GM12878 (cell line): ENCODE results near the gene GPAT3. TPM values are rescaled to one million over a fixed set of nuclear protein-coding genes. Genes with fewer than 3 reads are reported as not detected.

ENCODE experiments used
- ATAC-seq: fragments of 200-7000 bp; cut with Tn5 transposase; 3 replicates; pipeline ENCODE4 v1.9.1; 2020; ENCODE audit warnings: mild to moderate bottlenecking, moderate library complexity
- BruUV-seq: library from RNA; stranded (reverse); fragments of 400-500 nt; replicated peaks from 2 replicates; lab custom pipeline; 2021; lab: Mats Ljungman, UMichigan
- CTCF ChIA-PET: fragments of 300-600 bp; sonication (Branson Sonifier 250); formaldehyde crosslinking; extraction: SDS; loops from one replicate; lab custom pipeline; 2021; ENCODE audit warnings: inconsistent platforms; lab: Yijun Ruan, JAX
- POLR2A ChIA-PET: fragments of 350-600 bp; formaldehyde crosslinking; extraction: SDS; loops from one replicate; lab custom pipeline; 2021; ENCODE audit warnings: inconsistent platforms; lab: Charles Lee
- RAD21 ChIA-PET: fragments of 300-600 bp; sonication (Branson Sonifier 250); formaldehyde crosslinking; loops from one replicate; lab custom pipeline; 2023; ENCODE audit warnings: antibody characterized with exemption; ENCODE audit not compliant: unreplicated experiment; lab: Charles Lee
- SMC1A ChIA-PET: fragments of 300-600 bp; sonication (Branson Sonifier 250); formaldehyde crosslinking; loops from one replicate; lab custom pipeline; 2023; ENCODE audit not compliant: unreplicated experiment, uncharacterized antibody; lab: Charles Lee
- DNase-seq: peaks from one replicate; pipeline ENCODE4 v3.0.0-alpha.2; 2011; ENCODE audit warnings: low read depth, low spot score
- FAIRE-seq: peaks from 3 replicates; lab custom pipeline; 2011; peaks lifted over from hg19 to GRCh38; lab: Jason Lieb, UNC
- H2AFZ ChIP-seq: 2 replicates; pipeline ENCODE4 v1.6.0; 2011; ENCODE audit warnings: low read depth, low read length, control low read depth; ENCODE audit not compliant: control insufficient read depth
- H3K27ac ChIP-seq: 2 replicates; pipeline ENCODE4 v1.5.1; 2011; ENCODE audit warnings: control low read depth; ENCODE audit not compliant: control insufficient read depth, insufficient read depth
- H3K27me3 ChIP-seq, 2 experiments: replicated peaks in 1 of 2; 2 replicates each; pipeline versions ENCODE4 v1.6.0 to v1.6.1; 2011; ENCODE audit warnings: low read length in 1 of 2; ENCODE audit not compliant: control insufficient read depth in 2 of 2, insufficient read depth in 2 of 2
- H3K36me3 ChIP-seq, 2 experiments: 2 replicates each; pipeline ENCODE4 v1.5.1; 2011; ENCODE audit warnings: low read length in 1 of 2; ENCODE audit not compliant: control insufficient read depth in 2 of 2, insufficient read depth in 2 of 2
- H3K4me1 ChIP-seq: 2 replicates; pipeline ENCODE4 v1.6.1; 2011; ENCODE audit warnings: mild to moderate bottlenecking, low read length, moderate library complexity, mixed read lengths; ENCODE audit not compliant: control insufficient read depth, insufficient read depth
- H3K4me2 ChIP-seq: 2 replicates; pipeline ENCODE4 v1.6.0; 2011; ENCODE audit warnings: control low read depth; ENCODE audit not compliant: control insufficient read depth, insufficient read depth
- H3K4me3 ChIP-seq: fragments of 200-600 bp; sonication (generic); 2 replicates; pipeline ENCODE4 v1.5.1; 2016
- H3K79me2 ChIP-seq: 2 replicates; pipeline ENCODE4 v1.6.0; 2011; ENCODE audit warnings: low read length; ENCODE audit not compliant: control insufficient read depth, insufficient read depth
- H3K9ac ChIP-seq: 2 replicates; pipeline ENCODE4 v1.8.0; 2011; ENCODE audit warnings: low read length, control low read depth, mixed read lengths; ENCODE audit not compliant: control insufficient read depth, insufficient read depth
- H3K9me3 ChIP-seq: replicated peaks from 3 replicates; pipeline ENCODE4 v1.5.1; 2011; ENCODE audit warnings: mild to moderate bottlenecking, low read length; ENCODE audit not compliant: control insufficient read depth, insufficient read depth
- H4K20me1 ChIP-seq: 2 replicates; pipeline ENCODE4 v1.6.0; 2011; ENCODE audit not compliant: control insufficient read depth, insufficient read depth
- DPF2 ChIP-seq: fragments of 450-650 bp; IDR thresholded peaks from 2 replicates; pipeline ENCODE4 v1.6.1; 2017; ENCODE audit warnings: mild to moderate bottlenecking
- POU2F2 ChIP-seq: IDR thresholded peaks from 3 replicates; pipeline ENCODE4 v1.6.1; 2011; ENCODE audit warnings: low read depth, mild to moderate bottlenecking, low read length, borderline replicate concordance
- RAD21 ChIP-seq: IDR thresholded peaks from 2 replicates; pipeline ENCODE4 v1.6.1; 2011; ENCODE audit warnings: mild to moderate bottlenecking, low read depth, low read length, moderate library complexity; ENCODE audit not compliant: insufficient read depth
- SMARCA5 ChIP-seq: fragments of 450-650 bp; IDR thresholded peaks from 2 replicates; pipeline ENCODE4 v1.6.1; 2017; ENCODE audit warnings: mild to moderate bottlenecking
- TCF12 ChIP-seq: IDR thresholded peaks from 2 replicates; pipeline ENCODE4 v1.6.1; 2011; ENCODE audit warnings: low read depth, mild to moderate bottlenecking, low read length
- YY1 ChIP-seq: IDR thresholded peaks from 2 replicates; pipeline ENCODE4 v1.6.1; 2011; ENCODE audit warnings: low read depth, mild to moderate bottlenecking, low read length
- ZNF207 ChIP-seq: fragments of 450-650 bp; IDR thresholded peaks from 2 replicates; pipeline ENCODE4 v1.6.1; 2014; ENCODE audit warnings: antibody characterized with exemption, mild to moderate bottlenecking, borderline replicate concordance
- WGBS: methylation state at CpG from one replicate; pipeline ENCODE4 v1.1.6; 2016; ENCODE audit warnings: low lambda C conversion rate; ENCODE audit not compliant: insufficient replicate concordance, insufficient coverage; ENCODE audit errors: missing lambda C conversion rate; 5-methylcytosine and 5-hydroxymethylcytosine counted together
- in situ Hi-C: fragments of 300-500 bp; cut with MboI; formaldehyde crosslinking; loops from 9 replicates; pipeline ENCODE4 v1.14.3; 2018; ENCODE audit warnings: mixed read lengths
- intact Hi-C: fragments of 100-400 bp; cut with micrococcal nuclease; formaldehyde crosslinking; loops from one replicate; pipeline ENCODE4 v1.14.2; 2022; ENCODE audit not compliant: unreplicated experiment
- polyA plus RNA-seq, 11 experiments: library from polyadenylated mRNA; depleted of rRNA in 4 of 11; unstranded in 6 of 11; stranded (reverse) in 5 of 11; fragments of >200 nt; fragmentation: Nextera tagmentation in 4 of 11; fragmentation: Illumina TruSeq in 1 of 11; extraction: Ambion mirVana in 4 of 11; extraction: Trizol in 1 of 11; gene quantifications; 1 replicate in 1 of 11; 2 replicates in 10 of 11; pipeline versions ENCODE4 v1.2.1 to v1.2.3, GENCODE V29; 2011 to 2016; ENCODE audit warnings: inconsistent platforms in 2 of 11, missing spikeins in 2 of 11, low read depth in 1 of 11
- total RNA-seq, 4 experiments: library from RNA; depleted of rRNA in 3 of 4; stranded (reverse); fragments of >200 nt in 3 of 4; fragmentation: Illumina TruSeq in 1 of 4; extraction: Trizol in 1 of 4; gene quantifications; 2 replicates each; pipeline versions ENCODE4 v1.2.1 to v1.2.3, GENCODE V29; 2013 to 2021
- TF ChIP-seq, protein P1 (sequence below), 3 experiments: IDR thresholded peaks in 2 of 3; conservative IDR thresholded peaks in 1 of 3; 2 replicates each; pipeline ENCODE4 v1.5.1; 2011; ENCODE audit warnings: low read depth in 3 of 3, low read length in 3 of 3, mild to moderate bottlenecking in 3 of 3, control low read depth in 2 of 3, moderate library complexity in 2 of 3, inconsistent platforms in 1 of 3, mixed read lengths in 1 of 3; ENCODE audit not compliant: control insufficient read depth in 2 of 3, insufficient read depth in 1 of 3; ENCODE audit errors: extremely low read depth in 1 of 3
- TF ChIP-seq, protein P2 (sequence below): fragments of 450-650 bp; IDR thresholded peaks from 2 replicates; pipeline ENCODE4 v1.6.1; 2017; ENCODE audit warnings: mild to moderate bottlenecking, moderate library complexity
- TF ChIP-seq, protein P3 (sequence below): fragments of 450-650 bp; IDR thresholded peaks from 2 replicates; pipeline ENCODE4 v1.6.1; 2018; ENCODE audit warnings: mild to moderate bottlenecking, low read depth, moderate library complexity; ENCODE audit not compliant: partially characterized antibody

The GPAT3 gene
- total and polyA plus RNA-seq, 10 of the 15 experiments (the other 5 are each of a cell fraction or from before 2014, with no cell fraction given): 0.26 to 1.1 (median 0.52) TPM

GRCh38 chr4:83582289-83582785 lies 46.4 kb downstream of the GPAT3 start:
- peak overlapping the region; percentile 73 for H3K4me2 ChIP-seq
- in situ Hi-C loops (no loop called here), intact Hi-C loops (loop anchor here (1.0 kb wide), 1 partner anchor 73 kb away; no protein-coding TSS in a partner anchor)
- ChIA-PET POLR2A (interaction anchor here (0.5 kb wide), 1 partner anchor 571 kb away, joined by 3 read pairs; no protein-coding TSS in a partner anchor), RAD21 (interaction anchor here (0.7 to 1.4 kb wide), 5 partner anchors 17 to 74 kb away, joined by 3 to 5 read pairs (median 3); partner anchors contain the start of gene GPAT3), SMC1A (interaction anchor here (0.8 to 2.1 kb wide), 8 partner anchors 15 to 72 kb away, joined by 3 to 18 read pairs (median 4); no protein-coding TSS in a partner anchor), CTCF (interaction anchor here (0.8 to 4.2 kb wide), 19 partner anchors 8 to 97 kb away, joined by 3 to 39 read pairs (median 4); partner anchors contain the start of gene GPAT3)
- no TSS peak for BruUV-seq
- H3K9ac ChIP-seq: no peak overlapping the region
- H3K9me3 ChIP-seq: no peaks in the 10 kb centered on the region
- FAIRE-seq: no peak
- H3K79me2 ChIP-seq: no peaks in the 10 kb centered on the region
- H3K27me3 ChIP-seq: no peaks in the 10 kb centered on the region
- H4K20me1 ChIP-seq: no peaks in the 10 kb centered on the region
- no peak overlapping the region for H3K4me3 ChIP-seq
- 7% methylated on average over 7 of the region's 7 CpGs for WGBS
- DNase-seq: no peak
- H3K27ac ChIP-seq: 0 out of 2 replicates have a peak overlapping the region, but pooled peaks have one; percentile 1
- H2AFZ ChIP-seq: no peak overlapping the region; the same call in 1 of the 2 replicates
- no peaks in the 10 kb centered on the region for H3K36me3 ChIP-seq
- H3K4me1 ChIP-seq: peaks cover 13% of the 10 kb centered on the region
- no peak; the same call in 1 of the 3 replicates for ATAC-seq
- TF ChIP-seq POU2F2 (peak; percentile 21; the same call in 1 of the 3 replicates), DPF2 (no peak), SMARCA5 (peak; percentile 30; the same call in 1 of the 2 replicates), YY1 (0 out of 2 replicates have a peak, but pooled peaks have one; percentile 33), ZNF207 (no peak), RAD21 (peak; percentile 43), TCF12 (no peak)
- TF ChIP-seq, protein P1, sequence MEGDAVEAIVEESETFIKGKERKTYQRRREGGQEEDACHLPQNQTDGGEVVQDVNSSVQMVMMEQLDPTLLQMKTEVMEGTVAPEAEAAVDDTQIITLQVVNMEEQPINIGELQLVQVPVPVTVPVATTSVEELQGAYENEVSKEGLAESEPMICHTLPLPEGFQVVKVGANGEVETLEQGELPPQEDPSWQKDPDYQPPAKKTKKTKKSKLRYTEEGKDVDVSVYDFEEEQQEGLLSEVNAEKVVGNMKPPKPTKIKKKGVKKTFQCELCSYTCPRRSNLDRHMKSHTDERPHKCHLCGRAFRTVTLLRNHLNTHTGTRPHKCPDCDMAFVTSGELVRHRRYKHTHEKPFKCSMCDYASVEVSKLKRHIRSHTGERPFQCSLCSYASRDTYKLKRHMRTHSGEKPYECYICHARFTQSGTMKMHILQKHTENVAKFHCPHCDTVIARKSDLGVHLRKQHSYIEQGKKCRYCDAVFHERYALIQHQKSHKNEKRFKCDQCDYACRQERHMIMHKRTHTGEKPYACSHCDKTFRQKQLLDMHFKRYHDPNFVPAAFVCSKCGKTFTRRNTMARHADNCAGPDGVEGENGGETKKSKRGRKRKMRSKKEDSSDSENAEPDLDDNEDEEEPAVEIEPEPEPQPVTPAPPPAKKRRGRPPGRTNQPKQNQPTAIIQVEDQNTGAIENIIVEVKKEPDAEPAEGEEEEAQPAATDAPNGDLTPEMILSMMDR (IDR thresholded peaks at IDR 0.05 in 2 of 3, conservative IDR thresholded peaks at IDR 0.05 in 1 of 3; ENCODE audit: control insufficient read depth in 2 of 3, extremely low read depth in 1 of 3, insufficient read depth in 1 of 3, low read depth in 3 of 3, low read length in 3 of 3): peak in 2 of 3 experiments; percentile 39 to 50; a peak in 4 of 6 replicates
- TF ChIP-seq, protein P2, sequence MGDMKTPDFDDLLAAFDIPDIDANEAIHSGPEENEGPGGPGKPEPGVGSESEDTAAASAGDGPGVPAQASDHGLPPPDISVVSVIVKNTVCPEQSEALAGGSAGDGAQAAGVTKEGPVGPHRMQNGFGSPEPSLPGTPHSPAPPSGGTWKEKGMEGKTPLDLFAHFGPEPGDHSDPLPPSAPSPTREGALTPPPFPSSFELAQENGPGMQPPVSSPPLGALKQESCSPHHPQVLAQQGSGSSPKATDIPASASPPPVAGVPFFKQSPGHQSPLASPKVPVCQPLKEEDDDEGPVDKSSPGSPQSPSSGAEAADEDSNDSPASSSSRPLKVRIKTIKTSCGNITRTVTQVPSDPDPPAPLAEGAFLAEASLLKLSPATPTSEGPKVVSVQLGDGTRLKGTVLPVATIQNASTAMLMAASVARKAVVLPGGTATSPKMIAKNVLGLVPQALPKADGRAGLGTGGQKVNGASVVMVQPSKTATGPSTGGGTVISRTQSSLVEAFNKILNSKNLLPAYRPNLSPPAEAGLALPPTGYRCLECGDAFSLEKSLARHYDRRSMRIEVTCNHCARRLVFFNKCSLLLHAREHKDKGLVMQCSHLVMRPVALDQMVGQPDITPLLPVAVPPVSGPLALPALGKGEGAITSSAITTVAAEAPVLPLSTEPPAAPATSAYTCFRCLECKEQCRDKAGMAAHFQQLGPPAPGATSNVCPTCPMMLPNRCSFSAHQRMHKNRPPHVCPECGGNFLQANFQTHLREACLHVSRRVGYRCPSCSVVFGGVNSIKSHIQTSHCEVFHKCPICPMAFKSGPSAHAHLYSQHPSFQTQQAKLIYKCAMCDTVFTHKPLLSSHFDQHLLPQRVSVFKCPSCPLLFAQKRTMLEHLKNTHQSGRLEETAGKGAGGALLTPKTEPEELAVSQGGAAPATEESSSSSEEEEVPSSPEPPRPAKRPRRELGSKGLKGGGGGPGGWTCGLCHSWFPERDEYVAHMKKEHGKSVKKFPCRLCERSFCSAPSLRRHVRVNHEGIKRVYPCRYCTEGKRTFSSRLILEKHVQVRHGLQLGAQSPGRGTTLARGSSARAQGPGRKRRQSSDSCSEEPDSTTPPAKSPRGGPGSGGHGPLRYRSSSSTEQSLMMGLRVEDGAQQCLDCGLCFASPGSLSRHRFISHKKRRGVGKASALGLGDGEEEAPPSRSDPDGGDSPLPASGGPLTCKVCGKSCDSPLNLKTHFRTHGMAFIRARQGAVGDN: 0 out of 2 replicates have a peak, but pooled peaks have one; percentile 71
- TF ChIP-seq, protein P3, sequence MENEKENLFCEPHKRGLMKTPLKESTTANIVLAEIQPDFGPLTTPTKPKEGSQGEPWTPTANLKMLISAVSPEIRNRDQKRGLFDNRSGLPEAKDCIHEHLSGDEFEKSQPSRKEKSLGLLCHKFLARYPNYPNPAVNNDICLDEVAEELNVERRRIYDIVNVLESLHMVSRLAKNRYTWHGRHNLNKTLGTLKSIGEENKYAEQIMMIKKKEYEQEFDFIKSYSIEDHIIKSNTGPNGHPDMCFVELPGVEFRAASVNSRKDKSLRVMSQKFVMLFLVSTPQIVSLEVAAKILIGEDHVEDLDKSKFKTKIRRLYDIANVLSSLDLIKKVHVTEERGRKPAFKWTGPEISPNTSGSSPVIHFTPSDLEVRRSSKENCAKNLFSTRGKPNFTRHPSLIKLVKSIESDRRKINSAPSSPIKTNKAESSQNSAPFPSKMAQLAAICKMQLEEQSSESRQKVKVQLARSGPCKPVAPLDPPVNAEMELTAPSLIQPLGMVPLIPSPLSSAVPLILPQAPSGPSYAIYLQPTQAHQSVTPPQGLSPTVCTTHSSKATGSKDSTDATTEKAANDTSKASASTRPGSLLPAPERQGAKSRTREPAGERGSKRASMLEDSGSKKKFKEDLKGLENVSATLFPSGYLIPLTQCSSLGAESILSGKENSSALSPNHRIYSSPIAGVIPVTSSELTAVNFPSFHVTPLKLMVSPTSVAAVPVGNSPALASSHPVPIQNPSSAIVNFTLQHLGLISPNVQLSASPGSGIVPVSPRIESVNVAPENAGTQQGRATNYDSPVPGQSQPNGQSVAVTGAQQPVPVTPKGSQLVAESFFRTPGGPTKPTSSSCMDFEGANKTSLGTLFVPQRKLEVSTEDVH: no peak
